DMS 273 treated with DMSO at 0.1 percent for 48 hours (cell line): ENCODE data around the gene KRTAP17-1.
"Not testable (repeated sequence)": the region's sequence is repeated elsewhere in the genome, so short reads cannot be mapped to it uniquely, and the experiment has no call there.

Experiments used
- DNase-seq: peaks from one replicate; lab custom pipeline; 2025; lab: John Stamatoyannopoulos, UW

The KRTAP17-1 gene

DNA sequence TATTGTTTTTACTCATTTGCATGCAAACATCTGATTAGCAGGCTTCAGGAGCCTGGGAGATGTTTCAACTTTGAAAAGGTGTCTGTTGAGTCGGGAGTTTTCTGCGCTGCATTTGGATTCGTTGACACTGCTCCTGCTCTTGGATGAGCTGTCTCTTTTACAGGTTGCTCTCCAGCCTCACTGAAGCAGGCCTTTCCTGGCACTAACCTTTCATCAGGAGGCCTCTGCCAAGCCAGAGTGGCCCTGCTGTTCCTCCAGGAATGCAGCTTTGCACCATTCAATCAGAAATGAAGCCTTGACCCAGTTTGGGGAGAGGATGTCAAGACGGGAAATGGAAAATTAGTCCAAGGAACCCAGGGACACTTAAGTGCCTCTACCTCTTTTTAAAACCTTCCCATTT, 12.5 kb downstream of the KRTAP17-1 start:
- no peak for DNase-seq

- peak; percentile 23 for DNase-seq
Observed at GRCh38 chr17:41301916-41302901, 13.3 kb downstream of the KRTAP17-1 start, which contains the start of gene KRTAP29-1. Gene KRTAP29-1 (minus strand): TSS chr17:41302851. CDS start chr17:41302851, 0 bp downstream.

DNA sequence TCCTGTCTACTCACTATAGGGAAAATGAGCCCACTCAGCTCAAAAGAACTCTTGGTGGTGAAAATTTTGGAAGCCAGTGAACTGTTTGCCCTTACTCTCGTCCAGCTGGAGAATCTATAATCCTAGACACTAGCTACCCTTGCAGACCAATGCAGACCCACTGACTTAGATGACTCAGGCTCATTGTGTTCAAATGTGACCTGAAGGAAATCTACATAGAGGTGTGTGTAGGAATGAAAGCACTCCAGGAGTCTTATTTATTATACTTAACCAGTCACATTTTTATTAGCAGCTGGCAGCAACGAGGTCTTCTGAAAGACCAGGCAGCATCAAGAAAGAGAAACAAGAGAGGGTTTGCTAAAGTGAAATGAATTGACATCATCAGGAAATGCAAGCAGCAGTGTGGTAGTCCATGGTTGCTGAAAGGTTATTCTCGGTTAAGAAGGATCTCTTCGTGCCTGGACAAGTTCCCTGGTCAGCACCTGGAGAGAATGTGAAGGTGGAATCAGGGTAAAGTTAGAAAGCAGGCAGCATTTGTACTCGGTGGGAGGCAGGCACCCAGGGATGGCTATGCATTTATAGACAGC, 14.2 kb downstream of the KRTAP17-1 start:
- DNase-seq, result no peak

DNA sequence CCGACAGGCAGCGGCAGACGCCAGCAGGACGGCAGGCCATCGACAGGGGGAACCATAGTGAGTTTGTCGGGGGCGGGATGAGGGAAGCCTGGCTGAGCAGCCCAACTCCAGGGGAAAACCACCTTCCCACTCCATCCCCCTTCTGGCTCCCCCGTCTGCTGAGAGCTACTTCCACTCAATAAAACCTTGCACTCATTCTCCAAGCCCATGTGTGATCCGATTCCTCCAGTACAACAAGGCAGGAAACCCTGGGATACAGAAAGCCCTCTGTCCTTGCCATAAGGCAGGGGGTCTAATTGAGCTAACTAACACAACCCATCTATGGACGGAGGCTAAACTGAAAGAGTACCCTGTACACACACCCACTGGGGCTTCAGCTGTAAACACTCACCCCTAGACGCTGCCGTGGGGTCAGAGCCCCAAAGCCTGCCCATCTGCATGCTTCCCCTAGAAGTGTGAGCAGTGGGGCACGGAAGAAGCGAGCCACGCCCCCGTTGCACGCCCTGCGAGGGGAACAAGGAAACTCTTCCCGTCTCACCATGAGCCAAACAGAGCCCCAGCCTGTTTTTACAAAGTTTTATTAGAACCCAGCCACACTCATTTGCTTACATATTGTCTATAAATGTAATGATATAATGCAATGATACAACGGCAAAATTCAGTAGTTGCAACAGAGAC, 16.9 kb downstream of the KRTAP17-1 start:
- no peak for DNase-seq

DNA sequence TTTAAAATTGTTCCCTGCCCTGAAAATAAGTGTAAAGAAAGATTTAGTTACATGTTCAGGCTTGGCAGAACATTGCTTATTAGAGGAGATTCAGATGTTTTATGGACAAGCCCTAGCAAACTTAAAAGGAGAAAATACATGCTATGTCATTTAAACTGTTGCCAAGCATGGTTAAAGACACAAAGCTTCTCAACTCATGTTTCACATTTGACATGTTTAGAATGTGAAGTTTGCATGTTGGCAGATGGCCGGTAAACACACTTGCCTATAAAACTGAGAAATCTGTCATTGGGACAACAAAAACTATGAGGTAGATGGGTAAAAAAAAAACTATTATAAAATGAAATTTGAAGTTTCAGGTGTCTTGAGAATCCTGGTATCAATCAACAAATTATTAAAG, 18.7 kb downstream of the KRTAP17-1 start:
- DNase-seq, result no peak

- no peak for DNase-seq
Observed at GRCh38 chr17:41294016-41294415, 21.5 kb downstream of the KRTAP17-1 start.

GRCh38 chr17:41287050-41287449, 28.5 kb downstream of the KRTAP17-1 start:
- no peak for DNase-seq

DNA sequence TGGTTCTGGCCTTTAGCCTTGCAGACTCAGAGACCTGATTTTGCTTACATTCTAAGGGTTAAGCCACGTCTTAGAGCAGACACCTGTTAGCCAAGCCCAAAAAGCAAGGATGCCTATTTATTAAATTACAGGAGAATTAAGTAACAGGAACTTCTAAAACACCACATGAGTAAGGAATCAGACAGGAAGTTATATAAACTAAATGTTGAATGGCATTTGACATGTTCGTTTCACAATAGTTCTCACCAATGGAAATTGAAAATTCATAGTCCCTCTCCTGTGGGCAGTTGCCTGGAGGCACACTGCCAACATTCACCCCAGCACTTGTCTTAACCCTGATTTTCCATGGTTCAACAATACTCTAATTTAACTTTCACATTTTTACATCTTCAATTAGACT, 31.0 kb downstream of the KRTAP17-1 start:
- DNase-seq, result no peak

DNA sequence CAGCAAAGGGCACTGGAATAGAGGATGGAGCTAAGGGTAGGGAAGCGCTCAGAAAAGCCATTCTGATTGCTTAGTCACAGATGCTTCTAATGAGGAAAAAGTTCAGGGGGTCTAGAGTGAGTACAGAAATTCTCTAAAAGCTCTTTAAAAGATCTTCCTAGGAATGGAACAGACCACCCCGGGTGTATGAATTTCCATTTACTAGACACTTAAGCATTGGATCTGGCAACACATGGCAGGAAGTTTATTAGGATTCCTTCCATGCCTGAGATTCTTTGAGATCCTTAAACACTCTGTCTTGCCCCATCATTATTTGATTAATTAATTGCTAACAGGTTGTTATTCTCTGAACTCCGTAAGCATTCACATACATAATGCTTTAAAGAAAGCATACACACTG, 31.5 kb downstream of the KRTAP17-1 start:
- no peak for DNase-seq

DNA sequence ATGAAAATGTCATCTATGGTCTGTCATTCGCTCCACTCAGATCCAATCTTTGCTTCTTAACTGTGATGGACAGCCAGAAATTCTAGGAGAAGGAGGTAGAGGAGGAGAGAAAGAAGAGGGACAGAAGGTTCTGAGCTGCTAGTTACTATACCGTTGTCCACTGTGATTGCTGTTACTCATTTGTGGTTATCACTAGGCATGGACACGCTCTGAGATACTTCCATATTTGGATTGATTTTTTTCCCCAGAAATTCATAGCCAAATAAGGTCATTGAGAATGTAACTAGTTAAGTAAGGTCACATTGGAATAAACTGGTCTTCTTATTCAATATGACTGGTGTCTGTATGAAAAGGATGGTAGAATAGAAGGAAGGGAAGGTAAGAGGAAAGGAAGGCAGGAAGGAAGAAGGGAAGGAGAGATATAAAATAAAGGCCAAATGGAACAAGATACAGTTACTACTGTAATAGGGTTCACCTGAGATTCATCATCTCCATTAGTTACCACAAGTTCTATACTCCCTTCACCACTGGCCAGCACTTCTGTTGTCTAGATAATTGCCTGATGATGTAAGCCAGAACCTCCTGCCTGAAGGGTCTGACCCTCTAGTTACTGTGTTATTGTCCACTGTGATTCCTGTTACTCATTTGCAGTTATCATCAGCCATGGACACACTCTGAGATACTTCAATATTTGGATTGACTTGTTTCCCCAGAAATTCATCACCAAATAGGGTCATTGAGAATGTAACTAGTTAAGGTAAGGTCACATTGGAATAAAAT, 37.1 kb downstream of the KRTAP17-1 start:
- DNase-seq, result no peak

GRCh38 chr17:41275648-41276190, 39.8 kb downstream of the KRTAP17-1 start, which contains the start of gene KRTAP9-7:
Gene KRTAP9-7 (plus strand): TSS chr17:41275698. CDS start chr17:41275698, 0 bp downstream.
- not testable (repeated sequence) for DNase-seq

- no peak for DNase-seq
Observed at GRCh38 chr17:41271858-41272257, 43.7 kb downstream of the KRTAP17-1 start.

- not testable (repeated sequence) for DNase-seq
Observed at GRCh38 chr17:41271323-41271722, 44.2 kb downstream of the KRTAP17-1 start.

DNA sequence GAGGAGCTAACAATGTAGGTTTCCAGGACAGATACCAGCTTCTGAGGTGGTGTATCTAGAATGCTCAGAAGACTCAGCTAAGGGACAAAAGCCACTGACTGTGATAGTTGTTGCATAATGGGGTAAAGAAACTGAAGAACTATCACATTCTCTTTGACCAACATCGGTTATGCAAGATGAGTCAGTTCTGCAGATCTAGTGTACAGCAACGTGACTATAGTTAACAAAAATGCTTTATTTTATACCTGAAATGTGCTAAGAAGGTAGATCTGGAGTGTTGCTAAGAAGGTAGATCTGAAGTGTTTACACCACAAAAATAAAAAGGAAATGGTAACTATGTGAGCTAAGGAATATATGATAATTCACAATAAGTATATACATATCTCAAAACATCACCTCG, 47.8 kb downstream of the KRTAP17-1 start:
- DNase-seq, result no peak

GRCh38 chr17:41265078-41265477, 50.4 kb downstream of the KRTAP17-1 start, which contains the start of gene KRTAP9-6:
Gene KRTAP9-6 (plus strand): TSS chr17:41265378. CDS start chr17:41265378, 0 bp downstream.
- DNase-seq, result no peak
